RWPE1 (cell line): ENCODE results near the gene DMRTB1.

Experiments used
- CTCF ChIA-PET: fragments of 350-600 bp; sonication (Branson Sonifier 250); formaldehyde crosslinking; extraction: SDS; loops from one replicate; lab custom pipeline; 2021; lab: Yijun Ruan, JAX
- POLR2A ChIA-PET: fragments of 400-600 bp; formaldehyde crosslinking; extraction: SDS; loops from one replicate; lab custom pipeline; 2020; ENCODE audit warnings: antibody characterized with exemption; ENCODE audit not compliant: low non-redundant PET; lab: Yijun Ruan, JAX
- DNase-seq: peaks from one replicate; pipeline ENCODE4 v3.0.0; 2012; ENCODE audit warnings: low spot score
- H3K27ac ChIP-seq: fragments of 450-650 bp; 2 replicates; pipeline ENCODE4 v1.5.1; 2017
- CTCF ChIP-seq: fragments of 450-650 bp; conservative IDR thresholded peaks from 2 replicates; pipeline ENCODE4 v1.5.1; 2017; ENCODE audit warnings: low read depth, mild to moderate bottlenecking

DMRTB1 gene

DNA sequence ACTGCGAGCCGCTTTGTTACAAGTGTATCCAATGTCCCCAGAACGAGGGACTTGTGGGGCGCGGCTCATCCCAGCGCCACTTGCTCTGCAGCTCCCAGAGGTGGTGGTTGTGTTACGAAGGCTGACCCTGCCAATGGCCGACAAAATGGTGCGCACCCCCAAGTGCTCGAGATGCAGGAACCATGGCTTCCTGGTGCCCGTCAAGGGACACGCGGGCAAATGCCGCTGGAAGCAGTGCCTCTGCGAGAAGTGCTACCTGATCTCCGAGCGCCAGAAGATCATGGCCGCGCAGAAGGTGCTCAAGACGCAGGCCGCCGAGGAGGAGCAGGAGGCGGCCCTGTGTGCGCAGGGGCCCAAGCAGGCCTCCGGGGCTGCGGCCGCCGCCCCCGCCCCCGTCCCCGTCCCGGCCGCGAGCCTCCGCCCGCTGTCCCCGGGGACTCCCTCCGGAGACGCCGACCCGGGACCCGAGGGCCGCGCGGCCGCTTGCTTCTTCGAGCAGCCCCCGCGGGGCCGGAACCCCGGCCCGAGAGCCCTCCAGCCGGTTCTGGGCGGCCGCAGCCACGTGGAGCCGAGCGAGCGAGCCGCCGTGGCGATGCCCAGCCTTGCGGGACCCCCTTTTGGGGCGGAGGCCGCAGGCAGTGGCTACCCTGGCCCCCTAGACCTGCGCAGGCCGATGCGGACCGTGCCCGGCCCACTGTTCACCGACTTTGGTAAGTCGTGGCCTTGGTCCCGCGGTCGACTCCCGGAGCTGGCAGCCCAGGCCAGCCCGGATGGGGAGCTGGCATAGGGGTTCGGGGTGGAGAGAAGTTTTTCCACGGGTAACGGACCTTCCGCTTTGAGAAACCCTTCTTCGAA is at the start of gene DMRTB1:
Gene DMRTB1 (plus strand): TSS at position 79 of the 855 bp plus-strand sequence. CDS start 55 bp downstream, at position 134.
- CTCF ChIA-PET = interaction anchor here (0.6 kb wide), 1 partner anchor 10 kb away, joined by 3 read pairs; no protein-coding TSS in a partner anchor
- TF ChIP-seq CTCF = no peak
- POLR2A ChIA-PET = no interaction called here
- DNase-seq = no peak
- no peak within 1 kb of the TSS for H3K27ac ChIP-seq

DNA sequence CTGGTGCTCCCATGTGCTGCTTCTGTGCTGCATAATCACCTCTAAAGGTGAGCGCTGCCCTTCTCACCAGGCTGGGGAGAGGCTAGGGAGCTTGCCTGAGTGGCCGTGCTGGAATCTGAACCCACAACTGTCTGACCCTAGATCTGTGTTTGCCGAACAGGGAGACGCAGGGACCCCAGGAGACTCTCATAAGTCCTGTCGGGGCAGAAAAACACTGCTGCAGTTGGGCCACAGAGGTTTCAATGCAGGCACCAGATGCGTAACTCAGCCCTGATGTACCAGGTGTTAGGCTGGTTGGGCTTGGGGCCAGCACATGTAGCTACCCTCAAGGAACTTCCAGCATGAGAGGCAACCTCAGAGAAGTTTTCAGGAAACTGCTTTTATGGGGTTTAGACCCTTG is 49.5 kb upstream of the DMRTB1 start:
- H3K27ac ChIP-seq = no peak overlapping the region
- DNase-seq = no peak
- TF ChIP-seq CTCF = no peak
- CTCF ChIA-PET = interaction anchor here (1.4 kb wide), 1 partner anchor 16 kb away, joined by 3 read pairs; no protein-coding TSS in a partner anchor
- POLR2A ChIA-PET = no interaction called here

DNA sequence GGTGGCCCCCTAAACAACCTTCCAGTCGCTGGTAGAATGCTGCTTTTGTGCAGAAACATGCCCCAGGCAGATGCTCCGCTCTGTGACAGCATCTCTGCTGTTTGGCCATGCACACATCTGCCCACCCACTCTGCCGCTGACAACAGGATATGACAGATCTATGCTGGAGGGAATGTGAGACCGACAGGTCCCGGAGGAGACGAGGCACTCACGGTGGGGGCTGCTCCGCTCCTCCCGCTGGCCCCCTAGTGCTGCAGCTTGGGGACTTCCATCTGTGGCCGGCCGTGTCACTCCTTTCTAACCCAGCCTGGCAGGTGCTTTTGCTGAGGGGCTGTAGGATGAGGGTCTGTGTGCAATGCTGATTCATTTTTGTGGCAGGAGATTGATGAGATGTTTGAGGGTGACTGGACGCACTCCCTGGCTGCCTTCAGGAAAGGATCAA is 49.1 kb upstream of the DMRTB1 start:
- ChIA-PET CTCF (interaction anchor here (1.4 kb wide), 1 partner anchor 17 kb away, joined by 3 read pairs; no protein-coding TSS in a partner anchor), POLR2A (no interaction called here)
- DNase-seq = no peak
- no peak for TF ChIP-seq CTCF
- H3K27ac ChIP-seq = no peak overlapping the region

- DNase-seq = no peak
- H3K27ac ChIP-seq = no peak overlapping the region
- POLR2A ChIA-PET = no interaction called here
- CTCF ChIA-PET = interaction anchor here (0.6 to 0.7 kb wide), 2 partner anchors 188 to 208 kb away, joined by 3 read pairs; no protein-coding TSS in a partner anchor
- no peak for TF ChIP-seq CTCF
Measured at GRCh38 chr1:53410701-53411100, 48.5 kb upstream of the DMRTB1 start.

DNA sequence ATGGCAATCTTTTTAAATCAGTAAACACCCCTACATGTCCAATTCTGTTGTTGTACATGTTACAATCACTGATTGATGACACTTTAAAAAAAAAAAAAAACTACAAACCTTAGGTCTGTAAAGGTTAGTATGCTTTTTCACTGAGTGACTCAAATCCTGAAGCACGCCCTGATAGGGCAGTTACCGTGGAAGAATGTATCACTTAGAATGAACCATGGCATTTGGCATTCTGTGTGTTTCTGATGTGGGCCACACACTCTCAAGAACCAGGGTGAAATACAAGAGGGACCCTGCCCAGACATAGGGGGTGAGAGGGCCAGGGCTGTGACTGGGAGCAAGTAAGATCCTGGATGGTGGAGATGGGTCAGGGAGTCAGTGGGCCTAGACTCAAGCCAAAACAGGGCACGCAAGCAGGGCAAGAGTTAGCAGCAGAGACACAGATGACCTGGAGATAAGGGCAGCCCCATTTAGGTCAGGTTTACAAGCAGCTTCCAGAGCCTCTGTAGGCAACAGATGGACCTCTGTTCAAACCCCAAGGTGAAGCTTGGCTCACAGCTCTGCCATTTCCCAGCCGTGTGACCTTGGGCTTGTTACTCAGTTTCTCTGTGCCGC is 47.6 kb upstream of the DMRTB1 start:
- ChIA-PET CTCF (interaction anchor here (0.6 to 2.4 kb wide), 2 partner anchors 18 to 209 kb away, joined by 3 to 5 read pairs; no protein-coding TSS in a partner anchor), POLR2A (no interaction called here)
- TF ChIP-seq CTCF = no peak
- DNase-seq = no peak
- H3K27ac ChIP-seq = no peak overlapping the region

DNA sequence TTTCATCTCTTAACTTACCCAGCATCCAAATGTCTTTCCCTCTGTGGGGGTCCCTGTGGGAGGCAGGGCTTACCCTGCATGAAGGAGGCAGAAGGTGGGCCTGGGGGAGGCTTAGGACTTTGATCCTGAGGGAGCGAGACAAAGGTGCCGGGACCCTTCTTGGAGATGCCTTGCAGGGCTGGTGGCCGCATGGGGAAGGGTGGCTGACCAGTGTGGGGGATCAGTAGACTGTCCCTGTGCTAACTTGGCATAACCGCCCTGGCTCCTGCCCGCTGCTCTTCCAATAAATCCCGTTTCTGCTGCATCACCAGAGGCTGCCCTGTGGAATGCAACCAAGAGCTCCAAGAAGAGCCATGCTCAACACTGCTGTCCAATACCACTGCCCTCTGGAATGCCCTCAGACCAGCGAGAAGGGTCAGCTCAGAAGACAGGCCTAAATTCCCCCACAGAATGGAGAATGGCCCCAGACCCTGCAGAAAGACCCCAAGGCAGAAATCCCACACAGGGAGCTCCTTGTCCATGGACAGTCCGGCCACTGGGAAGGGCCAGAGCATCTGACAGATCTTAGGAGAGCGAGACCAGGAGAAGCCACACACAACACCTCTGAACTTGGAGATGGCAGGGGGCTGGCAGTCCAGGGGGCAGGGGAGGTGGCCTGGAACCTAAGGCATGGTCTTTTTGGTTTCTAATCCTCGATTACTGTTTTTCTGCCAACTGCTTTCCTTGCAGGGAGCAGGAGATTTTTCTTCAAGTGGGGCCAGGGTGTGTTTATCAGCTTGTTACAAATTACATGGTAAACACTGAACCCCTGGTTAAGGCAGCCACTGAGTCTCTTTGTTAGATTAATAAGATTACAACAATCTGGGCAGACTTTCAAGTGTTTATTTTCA is 46.7 kb upstream of the DMRTB1 start:
- CTCF ChIA-PET = interaction anchor here (2.4 kb wide), 1 partner anchor 19 kb away, joined by 5 read pairs; no protein-coding TSS in a partner anchor
- no peak overlapping the region for H3K27ac ChIP-seq
- POLR2A ChIA-PET = no interaction called here
- DNase-seq = no peak
- no peak for TF ChIP-seq CTCF
